Mesendoderm (in vitro differentiated cells): ENCODE measurements around the gene MFNG.

Source experiments
- DNase-seq: peaks from one replicate; pipeline ENCODE4 v3.0.0; 2013
- H2AK5ac ChIP-seq: 2 replicates; pipeline ENCODE4 v1.6.1; 2013; ENCODE audit warnings: low read length, inconsistent platforms
- H2BK120ac ChIP-seq: 2 replicates; pipeline ENCODE4 v1.6.1; 2013; ENCODE audit warnings: low read depth, mild to moderate bottlenecking, low read length, moderate library complexity, mixed read lengths
- H2BK15ac ChIP-seq: replicated peaks from 2 replicates; pipeline ENCODE4 v1.6.1; 2013; ENCODE audit warnings: low read depth, mild to moderate bottlenecking, moderate library complexity
- H2BK5ac ChIP-seq: 2 replicates; pipeline ENCODE4 v1.6.1; 2013; ENCODE audit warnings: low read length, inconsistent platforms
- H3K18ac ChIP-seq: 2 replicates; pipeline ENCODE4 v1.6.1; 2013; ENCODE audit warnings: mild to moderate bottlenecking, low read length, mixed read lengths
- H3K23ac ChIP-seq: one replicate; pipeline ENCODE4 v1.6.1; 2013; ENCODE audit warnings: low read length
- H3K27ac ChIP-seq: 2 replicates; pipeline ENCODE4 v1.5.1; 2013; ENCODE audit warnings: low read depth, mild to moderate bottlenecking, inconsistent platforms, low read length, moderate library complexity
- H3K27me3 ChIP-seq: 2 replicates; pipeline ENCODE4 v1.6.1; 2013; ENCODE audit warnings: low read length, control low read depth, mild to moderate bottlenecking, inconsistent platforms; ENCODE audit not compliant: insufficient read depth, poor library complexity
- H3K36me3 ChIP-seq: 2 replicates; pipeline ENCODE4 v1.6.1; 2013; ENCODE audit warnings: low read length, inconsistent platforms; ENCODE audit not compliant: control insufficient read depth, insufficient read depth
- H3K4ac ChIP-seq: one replicate; pipeline ENCODE4 v1.6.1; 2013; ENCODE audit warnings: low read depth, mild to moderate bottlenecking, low read length, moderate library complexity
- H3K4me1 ChIP-seq: 2 replicates; pipeline ENCODE4 v1.6.1; 2013; ENCODE audit warnings: low read depth, low read length, inconsistent platforms; ENCODE audit not compliant: control insufficient read depth
- H3K4me2 ChIP-seq: 2 replicates; pipeline ENCODE4 v1.6.1; 2013; ENCODE audit warnings: low read length
- H3K4me3 ChIP-seq: 2 replicates; pipeline ENCODE4 v1.5.1; 2013; ENCODE audit warnings: mild to moderate bottlenecking, low read length
- H3K56ac ChIP-seq: one replicate; pipeline ENCODE4 v1.6.1; 2013; ENCODE audit warnings: low read length
- H3K79me1 ChIP-seq: 2 replicates; pipeline ENCODE4 v1.6.1; 2013; ENCODE audit warnings: low read length, inconsistent platforms
- H3K79me2 ChIP-seq: 2 replicates; pipeline ENCODE4 v1.6.1; 2013; ENCODE audit warnings: mild to moderate bottlenecking, low read length; ENCODE audit not compliant: control insufficient read depth, insufficient read depth
- H3K9ac ChIP-seq: 2 replicates; pipeline ENCODE4 v1.6.1; 2013; ENCODE audit warnings: low read length, inconsistent platforms
- H4K5ac ChIP-seq: one replicate; pipeline ENCODE4 v1.6.1; 2013; ENCODE audit warnings: low read length
- H4K8ac ChIP-seq: one replicate; pipeline ENCODE4 v1.6.1; 2013; ENCODE audit warnings: low read depth, mild to moderate bottlenecking, control low read depth, low read length, moderate library complexity
- WGBS: extraction: QIAGEN DNeasy Blood & Tissue Kit; methylation state at CpG from one replicate; pipeline ENCODE4 v1.1.7; 2013; ENCODE audit warnings: low lambda C conversion rate, missing lambda C conversion rate; ENCODE audit not compliant: insufficient coverage; ENCODE audit errors: extremely low coverage; 5-methylcytosine and 5-hydroxymethylcytosine counted together

MFNG gene

GRCh38 chr22:37423283-37423682 is 62.9 kb downstream of the MFNG start:
- Histone ChIP-seq H4K8ac (no peak overlapping the region), H3K4me1 (no peaks in the 10 kb centered on the region), H3K4me2 (no peak overlapping the region), H3K23ac (no peak overlapping the region), H2BK15ac (no peak overlapping the region), H3K79me2 (no peaks in the 10 kb centered on the region), H2BK5ac (no peak overlapping the region), H3K4ac (no peak overlapping the region), H4K5ac (no peak overlapping the region), H2BK120ac (no peak overlapping the region), H3K4me3 (no peak overlapping the region), H3K56ac (no peak overlapping the region), H3K27me3 (peaks cover 30% of the 10 kb centered on the region), H3K18ac (no peak overlapping the region), H3K79me1 (no peaks in the 10 kb centered on the region), H3K36me3 (no peaks in the 10 kb centered on the region), H3K9ac (no peak overlapping the region), H2AK5ac (no peak overlapping the region), H3K27ac (no peak overlapping the region)
- no peak for DNase-seq
- no CpG with 5 or more reads among the region's 8 CpGs for WGBS

- H3K79me1 ChIP-seq = no peaks in the 10 kb centered on the region
- H3K56ac ChIP-seq = no peak overlapping the region
- no peak overlapping the region for H2BK120ac ChIP-seq
- no peak overlapping the region for H3K9ac ChIP-seq
- H4K5ac ChIP-seq = no peak overlapping the region
- no CpG with 5 or more reads among the region's 9 CpGs for WGBS
- H3K79me2 ChIP-seq = no peaks in the 10 kb centered on the region
- H3K36me3 ChIP-seq = no peaks in the 10 kb centered on the region
- H3K23ac ChIP-seq = no peak overlapping the region
- H3K27me3 ChIP-seq = peaks cover 12% of the 10 kb centered on the region
- H3K4me3 ChIP-seq = no peak overlapping the region
- H3K4me2 ChIP-seq = no peak overlapping the region
- H3K27ac ChIP-seq = no peak overlapping the region
- no peak overlapping the region for H4K8ac ChIP-seq
- H3K4me1 ChIP-seq = no peaks in the 10 kb centered on the region
- H3K4ac ChIP-seq = no peak overlapping the region
- no peak overlapping the region for H2BK5ac ChIP-seq
- H2AK5ac ChIP-seq = no peak overlapping the region
- no peak overlapping the region for H3K18ac ChIP-seq
- no peak overlapping the region for H2BK15ac ChIP-seq
- no peak for DNase-seq
Observed at GRCh38 chr22:37421468-37421877, 64.7 kb downstream of the MFNG start.

DNA sequence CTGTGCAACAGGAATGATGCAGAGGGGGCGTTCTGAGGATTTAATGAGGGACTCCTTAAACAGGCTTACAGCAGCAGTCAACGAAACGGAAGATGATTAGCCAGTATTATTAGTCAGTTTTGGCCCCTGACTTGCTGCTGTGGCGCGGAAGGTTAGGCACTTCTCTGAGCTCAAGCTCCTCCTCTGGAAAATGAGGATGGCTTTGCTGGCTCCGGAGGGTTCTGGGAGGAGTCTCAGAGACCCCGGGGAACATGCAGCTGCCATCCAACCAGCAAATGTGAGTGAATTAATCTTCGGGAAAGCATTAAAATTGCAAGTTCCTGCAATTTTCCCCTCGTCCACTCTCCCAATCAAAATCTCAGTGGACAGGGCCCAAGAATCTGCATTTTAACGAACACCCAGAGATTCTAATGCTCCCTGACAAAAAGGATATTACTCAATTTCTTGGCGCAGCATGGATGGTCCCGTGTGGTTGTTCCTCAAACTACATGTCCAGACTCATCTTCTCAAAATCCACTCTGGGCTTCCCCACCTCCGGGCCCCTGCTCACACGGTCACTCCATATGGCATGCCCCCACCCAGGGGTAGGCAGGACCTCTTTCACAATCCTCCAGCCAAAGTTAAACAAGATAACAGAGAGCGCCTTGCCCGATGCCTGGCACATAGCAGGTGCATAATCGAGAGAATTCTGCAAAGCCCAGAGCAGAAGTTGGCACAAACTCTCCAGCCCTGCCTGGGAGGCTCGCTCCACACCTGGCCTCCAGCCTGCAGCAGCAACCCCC is 65.3 kb downstream of the MFNG start:
- Histone ChIP-seq H4K8ac (no peak overlapping the region), H3K23ac (no peak overlapping the region), H2AK5ac (no peak overlapping the region), H2BK15ac (no peak overlapping the region), H3K9ac (no peak overlapping the region), H3K4ac (no peak overlapping the region), H3K56ac (no peak overlapping the region), H2BK5ac (no peak overlapping the region), H3K79me2 (no peaks in the 10 kb centered on the region), H3K36me3 (no peaks in the 10 kb centered on the region), H3K27ac (no peak overlapping the region), H3K18ac (no peak overlapping the region), H3K27me3 (peaks cover 9% of the 10 kb centered on the region), H3K4me3 (no peak overlapping the region), H2BK120ac (no peak overlapping the region), H3K4me2 (peak overlapping the region; percentile 76), H3K4me1 (no peaks in the 10 kb centered on the region), H3K79me1 (no peaks in the 10 kb centered on the region), H4K5ac (no peak overlapping the region)
- no CpG with 5 or more reads among the region's 18 CpGs for WGBS
- DNase-seq = no peak

DNA sequence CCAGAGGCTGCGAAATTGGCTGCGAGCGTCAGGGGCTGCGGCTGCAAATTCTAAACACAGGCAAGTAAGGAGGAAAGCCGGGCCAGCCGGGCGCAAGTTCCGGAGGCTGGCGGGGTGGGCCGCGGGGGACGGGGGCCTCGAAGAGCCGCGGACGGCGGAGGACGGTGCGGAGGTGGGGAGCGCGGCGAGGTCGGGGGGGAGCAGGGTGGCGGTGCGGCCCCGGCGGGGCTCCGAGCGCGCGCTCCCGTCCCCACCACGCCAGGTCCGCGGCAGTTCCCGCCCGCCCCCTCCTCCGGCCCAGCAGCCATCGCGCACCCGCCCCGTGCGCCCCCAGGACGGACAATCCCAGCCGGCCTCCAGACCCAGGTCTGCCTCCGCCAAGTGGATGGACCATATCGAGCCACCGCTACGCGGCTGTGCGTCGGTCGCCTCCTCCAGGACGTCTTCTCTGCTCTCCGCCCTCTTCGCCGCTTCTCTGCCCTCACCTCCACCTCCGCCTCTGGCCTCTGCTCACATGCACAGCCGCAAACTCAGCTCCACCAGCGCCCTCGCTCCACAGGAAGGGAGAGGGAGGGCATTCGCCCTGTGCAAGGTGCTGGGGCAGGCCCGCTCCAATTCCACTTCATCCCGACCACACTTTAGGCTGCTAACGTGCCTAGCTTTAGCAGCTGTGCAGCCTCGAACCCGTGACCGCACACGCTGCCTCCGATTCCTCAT is 66.1 kb downstream of the MFNG start:
- Histone ChIP-seq H3K23ac (no peak overlapping the region), H3K18ac (no peak overlapping the region), H3K79me2 (no peaks in the 10 kb centered on the region), H3K36me3 (no peaks in the 10 kb centered on the region), H4K8ac (no peak overlapping the region), H3K9ac (peak overlapping the region; percentile 54), H2BK120ac (no peak overlapping the region), H3K4me3 (no peak overlapping the region), H3K79me1 (no peaks in the 10 kb centered on the region), H3K4ac (no peak overlapping the region), H2BK15ac (no peak overlapping the region), H4K5ac (no peak overlapping the region), H2BK5ac (no peak overlapping the region), H3K4me1 (no peaks in the 10 kb centered on the region), H3K56ac (peak overlapping the region; percentile 78), H3K4me2 (peak overlapping the region; percentile 76), H3K27me3 (peaks cover 9% of the 10 kb centered on the region), H2AK5ac (no peak overlapping the region), H3K27ac (no peak overlapping the region)
- WGBS = no CpG with 5 or more reads among the region's 70 CpGs
- DNase-seq = peak; percentile 63

DNA sequence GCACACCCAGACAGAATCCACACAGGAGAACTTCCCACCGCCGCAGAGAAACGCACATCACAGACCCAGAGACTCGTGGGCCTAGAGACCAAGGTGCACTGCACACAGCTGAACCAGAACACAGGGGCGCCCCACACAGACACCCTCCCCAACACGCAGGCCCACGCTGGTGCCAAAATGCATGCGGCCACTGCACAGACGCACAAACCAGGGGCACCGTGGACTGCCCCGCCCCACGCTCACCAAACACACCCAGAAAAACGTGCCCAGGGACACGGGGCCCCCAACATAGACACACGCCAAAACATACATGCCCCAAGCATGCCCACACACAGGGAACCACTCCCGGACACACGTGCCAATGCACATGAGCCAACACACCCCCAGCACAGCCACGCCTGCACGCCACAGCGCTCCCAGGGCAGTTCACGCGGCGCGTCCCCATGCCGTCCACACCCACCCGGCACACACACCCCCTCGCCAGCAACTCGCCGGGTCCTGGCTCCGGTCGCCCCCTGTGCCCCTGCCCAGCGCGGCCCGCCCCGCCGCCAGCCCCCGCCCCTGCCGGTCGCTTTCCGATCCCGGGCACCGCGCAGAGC is 66.7 kb downstream of the MFNG start:
- Histone ChIP-seq H3K56ac (peak overlapping the region; percentile 42), H4K8ac (no peak overlapping the region), H3K18ac (no peak overlapping the region), H3K27me3 (peaks cover 9% of the 10 kb centered on the region), H3K9ac (no peak overlapping the region), H2BK120ac (no peak overlapping the region), H2BK15ac (no peak overlapping the region), H3K23ac (no peak overlapping the region), H3K4me1 (no peaks in the 10 kb centered on the region), H3K79me1 (no peaks in the 10 kb centered on the region), H3K27ac (no peak overlapping the region), H2AK5ac (no peak overlapping the region), H3K4ac (no peak overlapping the region), H3K4me3 (no peak overlapping the region), H3K79me2 (no peaks in the 10 kb centered on the region), H4K5ac (no peak overlapping the region), H3K36me3 (no peaks in the 10 kb centered on the region), H2BK5ac (no peak overlapping the region), H3K4me2 (no peak overlapping the region)
- no CpG with 5 or more reads among the region's 43 CpGs for WGBS
- DNase-seq = no peak
